Hepatocyte (in vitro differentiated cells): ENCODE measurements around the gene VWA2.

ENCODE experiments used
- CTCF ChIP-seq: fragments of 200-600 bp; sonication (generic); IDR thresholded peaks from 2 replicates; pipeline ENCODE4 v1.5.1; 2016; ENCODE audit warnings: antibody characterized with exemption, mild to moderate bottlenecking; ENCODE audit not compliant: poor library complexity
- EZH2 ChIP-seq: fragments of 200-600 bp; sonication (generic); IDR thresholded peaks from 2 replicates; pipeline ENCODE4 v1.6.1; 2016; ENCODE audit warnings: antibody characterized with exemption, mild to moderate bottlenecking, borderline replicate concordance
- EZH2phosphoT487 ChIP-seq: fragments of 200-600 bp; sonication (generic); IDR thresholded peaks from one replicate; pipeline ENCODE4 v1.6.1; 2018; ENCODE audit warnings: antibody characterized with exemption, mild to moderate bottlenecking, low read depth, moderate library complexity; ENCODE audit not compliant: unreplicated experiment, severe bottlenecking

- no peak for TF ChIP-seq CTCF
- no peak for TF ChIP-seq EZH2
- TF ChIP-seq EZH2phosphoT487, result no peak
Observed at GRCh38 chr10:114221235-114221634, 17.8 kb upstream of the VWA2 start.
